ENCODE data around the gene SCARB2.

GRCh38 chr4:76211769-76212708 is 1.6 kb downstream of the SCARB2 start:
- TF ChIP-seq CTCF (IDR thresholded peaks at IDR 0.05; ENCODE audit: low read depth, low read length, missing input control) (no peak), JUND (IDR thresholded peaks at IDR 0.05) (peak in 1 of 2 donors; percentile 32), FOXA1 (IDR thresholded peaks at IDR 0.05) (no peak), GABPA (IDR thresholded peaks at IDR 0.05 in 1 of 2, conservative IDR thresholded peaks at IDR 0.05 in 1 of 2) (no peak), EGR1 (IDR thresholded peaks at IDR 0.05; ENCODE audit: low read depth in 2 of 2) (peak in 1 of 2 donors; percentile 69), ZBTB33 (IDR thresholded peaks at IDR 0.05) (peak; percentile 18), REST (IDR thresholded peaks at IDR 0.05) (peak; percentile 54), MAX (IDR thresholded peaks at IDR 0.05) (peak; percentile 62), YY1 (IDR thresholded peaks at IDR 0.05) (peak; percentile 73)

Data from liver (tissue), 3 donors.